Vagina (tissue), 2 donors: ENCODE data around the gene WDR89. TPM values are rescaled to one million over a fixed set of nuclear protein-coding genes. Genes with fewer than 3 reads are reported as not detected.
"Not testable (repeated sequence)": the region's sequence is repeated elsewhere in the genome, so short reads cannot be mapped to it uniquely, and the experiment has no call there.

Source experiments
- DNase-seq, 2 donors: peaks; one replicate each; pipeline ENCODE4 v3.0.0-alpha.2; 2017; ENCODE audit errors: extremely low spot score in 2 of 2
- H3K27ac ChIP-seq: fragments of 200-600 bp; sonication (generic); one replicate; pipeline ENCODE4 v1.5.1; 2019
- H3K27me3 ChIP-seq: fragments of 200-600 bp; sonication (generic); one replicate; pipeline ENCODE4 v1.5.1; 2019
- H3K36me3 ChIP-seq, 2 donors: fragments of 200-600 bp; sonication (generic); one replicate each; pipeline ENCODE4 v1.5.1; 2017 to 2019
- H3K4me1 ChIP-seq: fragments of 200-600 bp; sonication (generic); one replicate; pipeline ENCODE4 v1.5.1; 2019
- H3K4me3 ChIP-seq, 2 donors: fragments of 200-600 bp; sonication (generic); 1 replicate in 1 of 2; 2 replicates in 1 of 2; pipeline ENCODE4 v1.5.1; 2016 to 2019
- H3K9me3 ChIP-seq: fragments of 200-600 bp; sonication (generic); one replicate; pipeline ENCODE4 v1.5.1; 2019
- CTCF ChIP-seq, 3 experiments: fragments of 450-650 bp in 2 of 3; fragments of 200-600 bp in 1 of 3; sonication (generic) in 1 of 3; IDR thresholded peaks; one replicate each; pipeline ENCODE4 v1.5.1; 2017 to 2019; ENCODE audit warnings: antibody characterized with exemption in 3 of 3, mild to moderate bottlenecking in 2 of 3, moderate library complexity in 2 of 3
- POLR2A ChIP-seq, 2 donors: fragments of 450-650 bp; IDR thresholded peaks; one replicate each; pipeline ENCODE4 v1.6.1; 2017; ENCODE audit warnings: antibody characterized with exemption in 2 of 2, mild to moderate bottlenecking in 2 of 2, moderate library complexity in 2 of 2
- POLR2AphosphoS5 ChIP-seq, 2 donors: sonication (generic); formaldehyde crosslinking; IDR thresholded peaks; one replicate each; pipeline ENCODE4 v1.9.0; 2017; ENCODE audit warnings: antibody characterized with exemption in 2 of 2, mild to moderate bottlenecking in 2 of 2, low read depth in 1 of 2; ENCODE audit not compliant: insufficient read depth in 1 of 2
- intact Hi-C: fragments of 100-400 bp; cut with DNase I; formaldehyde crosslinking; loops from one replicate; pipeline ENCODE4 v1.15.1; 2023
- total RNA-seq: library from RNA; depleted of rRNA; stranded (reverse); fragments of >200 nt; gene quantifications from one replicate; pipeline ENCODE4 v1.2.3, GENCODE V29; 2016

The WDR89 gene
- total RNA-seq, 1 donor from 2014 or later, result 7.4 TPM

GRCh38 chr14:63594455-63595372 is 47.0 kb downstream of the WDR89 start:
- Histone ChIP-seq H3K9me3 (no peaks in the 10 kb centered on the region), H3K27me3 (no peaks in the 10 kb centered on the region), H3K27ac (no peak overlapping the region), H3K36me3 (peaks cover 0 to 5% of the 10 kb centered on the region in 2 donors), H3K4me3 (no peak overlapping the region), H3K4me1 (no peaks in the 10 kb centered on the region)
- TF ChIP-seq POLR2A (IDR thresholded peaks at IDR 0.05), result no peak
- no peak for TF ChIP-seq POLR2AphosphoS5 (IDR thresholded peaks at IDR 0.05; ENCODE audit: insufficient read depth in 1 of 2, low read depth in 1 of 2)
- TF ChIP-seq CTCF (IDR thresholded peaks at IDR 0.05), result no peak
- DNase-seq, result no peak
- intact Hi-C loops, result no loop called here

- intact Hi-C loops, H3K27me3 ChIP-seq, H3K4me3 ChIP-seq, H3K27ac ChIP-seq, H3K9me3 ChIP-seq, H3K4me1 ChIP-seq, DNase-seq, H3K36me3 ChIP-seq: not testable (repeated sequence)
Measured at GRCh38 chr14:63583046-63583445, 58.6 kb downstream of the WDR89 start.

- H3K27ac ChIP-seq, result no peak overlapping the region
- H3K36me3 ChIP-seq, result no peaks in the 10 kb centered on the region
- H3K4me3 ChIP-seq, result no peak overlapping the region
- no peak for TF ChIP-seq CTCF (IDR thresholded peaks at IDR 0.05)
- no peak for TF ChIP-seq POLR2AphosphoS5 (IDR thresholded peaks at IDR 0.05; ENCODE audit: insufficient read depth in 1 of 2, low read depth in 1 of 2)
- no peak for TF ChIP-seq POLR2A (IDR thresholded peaks at IDR 0.05)
- H3K27me3 ChIP-seq, result no peaks in the 10 kb centered on the region
- H3K4me1 ChIP-seq, result no peaks in the 10 kb centered on the region
- DNase-seq, result no peak
- intact Hi-C loops, result no loop called here
- H3K9me3 ChIP-seq, result no peaks in the 10 kb centered on the region
Measured at GRCh38 chr14:63581491-63581890, 60.2 kb downstream of the WDR89 start.

GRCh38 chr14:63578300-63578699 is 63.4 kb downstream of the WDR89 start:
- no peaks in the 10 kb centered on the region for H3K4me1 ChIP-seq
- no peak overlapping the region for H3K4me3 ChIP-seq
- H3K36me3 ChIP-seq, result no peaks in the 10 kb centered on the region
- TF ChIP-seq POLR2A (IDR thresholded peaks at IDR 0.05) (no peak), POLR2AphosphoS5 (IDR thresholded peaks at IDR 0.05; ENCODE audit: insufficient read depth in 1 of 2, low read depth in 1 of 2) (no peak), CTCF (IDR thresholded peaks at IDR 0.05) (no peak)
- intact Hi-C loops, result no loop called here
- DNase-seq, result no peak
- no peaks in the 10 kb centered on the region for H3K9me3 ChIP-seq
- H3K27ac ChIP-seq, result no peak overlapping the region
- no peaks in the 10 kb centered on the region for H3K27me3 ChIP-seq

- Histone ChIP-seq H3K36me3 (no peaks in the 10 kb centered on the region), H3K27ac (no peak overlapping the region), H3K27me3 (no peaks in the 10 kb centered on the region), H3K9me3 (no peaks in the 10 kb centered on the region), H3K4me1 (no peaks in the 10 kb centered on the region), H3K4me3 (no peak overlapping the region)
- no peak for DNase-seq
- TF ChIP-seq POLR2A (IDR thresholded peaks at IDR 0.05), result no peak
- no peak for TF ChIP-seq POLR2AphosphoS5 (IDR thresholded peaks at IDR 0.05; ENCODE audit: insufficient read depth in 1 of 2, low read depth in 1 of 2)
- no peak for TF ChIP-seq CTCF (IDR thresholded peaks at IDR 0.05)
- intact Hi-C loops, result no loop called here
Measured at GRCh38 chr14:63573581-63573980, 68.1 kb downstream of the WDR89 start.
